GM19324 (cell line): Measurements from ENCODE around the gene UNC13D.
"Not testable (repeated sequence)": the region's sequence is repeated elsewhere in the genome, so short reads cannot be mapped to it uniquely, and the experiment has no call there.

ENCODE experiments used
- ATAC-seq: cut with Tn5 transposase; IDR thresholded peaks from one replicate; pipeline ENCODE4 v1.9.1; 2021; ENCODE audit warnings: mild to moderate bottlenecking, moderate library complexity; ENCODE audit not compliant: unreplicated experiment, low FRiP score

Gene UNC13D

DNA sequence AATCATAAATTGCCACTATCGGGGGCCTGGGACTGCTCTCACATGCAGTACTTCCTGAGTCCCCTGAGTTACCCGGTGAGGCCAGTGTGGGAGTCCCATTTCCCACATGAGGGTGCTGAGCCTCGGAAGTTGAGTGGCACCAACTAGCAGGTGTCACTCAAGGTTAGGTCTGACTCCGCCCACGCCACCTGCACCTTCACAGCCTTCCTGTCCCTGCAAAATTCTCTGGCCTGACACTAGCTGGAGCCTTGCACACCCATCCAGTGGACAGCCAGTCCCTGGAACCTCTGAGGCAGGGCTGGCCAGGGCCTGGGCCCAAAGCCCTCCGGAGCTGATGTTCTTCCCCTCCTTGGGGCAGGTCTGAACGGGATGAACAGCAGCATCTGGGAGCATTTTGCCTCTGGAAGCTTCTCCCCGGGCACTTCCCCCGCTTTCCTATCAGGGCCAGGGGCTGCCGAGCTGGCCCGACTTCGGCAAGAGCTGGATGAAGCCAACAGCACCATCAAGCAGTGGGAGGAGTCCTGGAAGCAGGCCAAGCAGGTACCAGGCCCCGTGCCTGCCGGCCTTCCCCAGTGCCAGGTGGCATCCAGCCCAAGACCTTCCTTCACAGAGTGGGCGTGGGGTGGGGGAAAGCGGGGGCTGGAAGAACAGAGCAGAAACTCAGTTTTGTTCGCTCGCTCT, 21.9 kb downstream of the UNC13D start:
- no peak for ATAC-seq

DNA sequence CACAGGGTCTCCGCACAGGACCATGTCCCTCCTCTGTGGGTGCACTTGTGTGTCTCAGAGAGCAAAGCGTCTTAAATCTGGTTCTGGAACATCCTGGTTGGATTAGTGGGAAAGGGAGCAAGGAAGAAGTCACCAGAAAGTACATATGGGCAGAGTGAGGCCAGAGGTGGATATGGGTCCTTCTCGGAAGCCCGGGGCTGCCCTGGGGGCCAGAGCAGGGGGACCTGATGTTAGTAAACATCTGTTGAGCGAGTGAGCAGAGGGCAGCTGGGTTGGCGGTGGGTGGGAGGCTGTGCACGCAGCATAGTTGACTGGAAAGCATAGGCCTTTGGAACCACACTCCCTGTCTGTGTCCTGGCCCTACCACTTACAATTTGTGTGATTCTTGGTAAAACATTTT, 22.7 kb downstream of the UNC13D start:
- no peak for ATAC-seq

DNA sequence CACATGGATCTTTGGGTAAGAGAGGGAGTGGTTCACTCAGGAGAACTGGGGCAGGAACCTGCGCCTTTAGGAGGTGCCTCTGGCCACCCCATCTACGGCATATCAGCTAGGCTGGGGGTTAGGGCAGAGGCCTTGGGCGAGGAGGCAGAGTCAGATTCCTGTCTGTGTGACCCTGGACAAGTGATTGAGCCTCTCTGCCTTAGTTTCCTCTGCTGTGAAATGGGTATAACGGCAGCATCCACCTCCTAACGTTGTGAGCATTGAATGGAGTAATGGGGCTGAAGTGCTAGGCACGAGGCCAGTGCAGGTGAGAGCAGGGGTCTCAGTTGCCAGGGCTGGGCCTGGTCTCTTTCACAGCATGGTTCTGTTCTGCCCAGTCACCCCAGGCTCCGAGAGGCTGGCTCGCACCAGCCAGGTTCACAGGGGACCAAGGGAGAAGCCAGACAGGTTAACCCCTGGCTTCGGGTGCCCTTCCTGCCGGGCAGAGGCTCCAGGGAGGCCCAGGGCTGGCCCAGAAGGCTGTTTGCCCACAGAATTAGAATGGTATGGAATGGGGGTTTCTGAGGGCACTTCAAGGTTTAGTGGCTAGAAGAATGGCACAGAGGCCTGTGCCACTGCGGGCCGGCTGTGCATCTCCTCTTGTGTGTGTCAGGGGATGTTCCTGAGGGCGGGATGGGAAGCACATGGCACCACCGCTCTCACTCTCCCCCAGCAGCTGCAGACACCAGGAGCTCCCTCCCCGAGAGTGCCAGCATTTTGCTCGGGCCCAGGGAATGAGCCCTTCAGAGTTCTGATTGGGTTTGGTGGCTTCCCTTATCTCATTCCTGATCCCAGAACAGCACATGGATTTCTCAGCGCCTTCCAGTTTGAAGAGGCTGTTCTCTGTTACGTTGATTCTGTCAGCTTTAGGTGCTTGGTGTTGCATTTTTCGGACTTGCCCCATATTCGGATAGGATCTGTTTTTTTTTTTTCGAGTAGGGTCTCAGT, 23.8 kb downstream of the UNC13D start:
- no peak for ATAC-seq

DNA sequence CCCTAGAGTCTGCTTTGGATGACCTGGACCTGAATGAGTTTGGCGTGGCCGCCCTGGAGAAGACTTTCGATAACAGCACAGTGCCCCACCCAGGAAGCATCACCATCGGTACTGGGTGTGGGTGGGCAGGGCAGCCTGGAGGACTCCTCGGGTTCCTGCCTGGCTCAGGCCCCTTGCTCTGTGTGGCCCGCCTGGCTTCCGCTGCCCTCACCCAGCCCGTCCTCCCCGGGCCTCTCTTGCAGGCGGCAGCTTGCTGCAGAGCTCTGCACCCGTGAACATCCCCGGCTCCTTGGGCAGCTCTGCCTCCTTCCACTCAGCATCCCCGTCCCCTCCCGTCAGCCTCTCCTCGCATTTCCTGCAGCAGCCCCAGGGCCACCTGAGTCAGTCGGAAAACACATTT, 24.5 kb downstream of the UNC13D start:
- ATAC-seq: no peak

GRCh38 chr17:75819116-75819515, 25.1 kb downstream of the UNC13D start:
- no peak for ATAC-seq

GRCh38 chr17:75818326-75818885, 25.8 kb downstream of the UNC13D start:
- no peak for ATAC-seq

GRCh38 chr17:75817571-75817970, 26.6 kb downstream of the UNC13D start:
- no peak for ATAC-seq

- ATAC-seq: no peak
Measured at GRCh38 chr17:75816693-75817092, 27.5 kb downstream of the UNC13D start.

- ATAC-seq: no peak
Measured at GRCh38 chr17:75815399-75815798, 28.8 kb downstream of the UNC13D start.

- ATAC-seq: no peak
Measured at GRCh38 chr17:75814900-75815373, 29.3 kb downstream of the UNC13D start.

DNA sequence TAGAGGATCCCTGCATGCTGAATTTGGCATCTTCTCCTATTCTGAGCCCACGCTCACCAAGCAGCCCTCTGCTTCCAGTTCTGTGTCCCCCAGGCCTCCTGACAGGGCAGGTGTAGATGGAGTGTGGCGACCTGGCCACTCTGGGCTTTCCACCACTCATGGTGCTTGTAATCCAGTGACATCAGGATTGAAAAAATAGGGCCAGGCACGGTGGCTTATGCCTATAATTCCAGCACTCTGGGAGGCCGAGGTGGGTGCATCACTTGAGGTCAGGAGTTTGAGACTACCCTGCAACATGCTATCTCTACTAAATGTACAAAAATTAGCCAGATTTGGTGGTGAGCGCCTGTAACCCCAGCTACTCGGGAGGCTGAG, 30.2 kb downstream of the UNC13D start:
- ATAC-seq: no peak

GRCh38 chr17:75813081-75814020, 30.9 kb downstream of the UNC13D start:
- ATAC-seq: no peak

- no peak for ATAC-seq
Measured at GRCh38 chr17:75812096-75813013, 31.8 kb downstream of the UNC13D start.

DNA sequence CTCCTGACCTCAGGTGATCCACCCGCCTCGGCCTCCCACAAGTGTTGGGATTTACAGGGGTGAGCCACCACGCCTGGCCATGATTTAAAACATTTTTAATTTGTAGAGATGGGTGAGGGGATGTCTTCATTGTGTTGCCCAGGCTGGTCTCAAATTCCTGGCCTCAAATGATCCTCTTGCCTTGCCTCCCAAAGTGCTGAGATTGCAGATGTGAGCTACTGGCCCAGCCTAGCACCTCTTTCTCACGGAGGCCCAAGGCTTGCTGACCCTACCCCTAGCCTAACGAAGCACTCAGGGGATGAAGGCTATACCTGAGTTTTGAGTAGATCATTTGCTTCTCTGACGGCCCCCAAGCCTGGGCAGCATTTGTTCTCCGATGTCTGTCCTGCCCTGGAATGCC, 33.0 kb downstream of the UNC13D start:
- ATAC-seq: no peak

GRCh38 chr17:75810756-75811155, 33.4 kb downstream of the UNC13D start:
- ATAC-seq: not testable (repeated sequence)

DNA sequence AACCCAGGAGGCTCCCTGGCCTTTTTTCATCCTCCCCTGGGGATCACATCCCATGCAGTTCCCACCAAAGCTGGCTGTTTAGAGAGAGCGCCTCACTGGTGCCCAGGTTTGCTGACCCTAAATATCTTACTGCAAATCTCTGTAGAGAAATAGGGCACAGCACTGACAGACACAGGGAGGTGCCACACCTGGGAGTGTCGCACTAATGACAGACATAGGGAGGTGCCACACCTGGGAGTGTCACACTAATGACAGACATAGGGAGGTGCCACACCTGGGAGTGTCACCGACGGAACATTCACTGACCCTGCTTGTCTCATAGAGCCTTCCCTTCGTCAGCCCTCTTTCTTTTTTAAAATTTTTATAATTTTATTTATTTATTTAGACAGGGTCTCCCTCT, 34.0 kb downstream of the UNC13D start:
- ATAC-seq: no peak

DNA sequence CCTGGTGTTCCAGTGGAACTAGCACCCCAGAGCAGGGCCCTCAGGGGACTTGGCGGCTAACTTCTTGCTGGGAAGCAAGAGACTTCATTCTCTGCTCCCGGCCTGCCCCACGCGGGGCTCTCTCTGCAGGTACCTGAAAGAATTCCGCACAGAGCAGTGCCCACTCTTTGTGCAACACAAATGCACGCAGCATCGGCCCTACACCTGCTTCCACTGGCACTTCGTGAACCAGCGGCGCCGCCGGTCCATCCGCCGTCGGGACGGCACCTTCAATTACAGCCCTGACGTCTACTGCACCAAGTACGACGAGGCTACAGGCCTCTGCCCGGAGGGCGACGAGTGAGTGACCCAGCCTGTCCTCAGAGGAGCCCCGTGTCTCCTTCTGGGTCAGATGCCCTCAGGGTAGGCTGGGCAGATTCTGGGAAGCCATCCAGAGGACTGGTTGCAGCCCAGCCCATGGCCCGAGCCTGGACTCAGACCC, 34.5 kb downstream of the UNC13D start:
- ATAC-seq: no peak

GRCh38 chr17:75808905-75809621, 35.1 kb downstream of the UNC13D start:
- no peak for ATAC-seq
